Esophagus squamous epithelium (tissue), 5 donors: Measurements from ENCODE around the gene SLC29A2. TPM values are rescaled to one million over a fixed set of nuclear protein-coding genes. Genes with fewer than 3 reads are reported as not detected.
A peak's percentile ranks its signal among the peaks of the same experiment; 100 is the strongest.

Experiments
- DNase-seq: peaks from one replicate; lab custom pipeline; 2025; lab: John Stamatoyannopoulos, UW
- H3K27ac ChIP-seq, 4 donors: fragments of 200-600 bp; sonication (generic); one replicate each; pipeline ENCODE4 v1.5.1; 2016 to 2019; ENCODE audit warnings: mild to moderate bottlenecking in 1 of 4
- H3K27me3 ChIP-seq, 4 donors: fragments of 200-600 bp; sonication (generic); 1 replicate in 3 of 4; 2 replicates in 1 of 4; pipeline versions ENCODE4 v1.5.1 to v1.6.0; 2017 to 2021; ENCODE audit warnings: antibody characterized with exemption in 1 of 4
- H3K36me3 ChIP-seq, 3 donors: fragments of 200-600 bp; sonication (generic); one replicate each; pipeline ENCODE4 v1.5.1; 2016 to 2019
- H3K4me1 ChIP-seq, 3 donors: fragments of 200-600 bp; sonication (generic); one replicate each; pipeline ENCODE4 v1.5.1; 2017 to 2019
- H3K4me3 ChIP-seq, 4 donors: fragments of 200-600 bp; sonication (generic); 1 replicate in 3 of 4; 2 replicates in 1 of 4; pipeline ENCODE4 v1.5.1; 2016 to 2019; ENCODE audit warnings: mild to moderate bottlenecking in 2 of 4, moderate library complexity in 1 of 4
- H3K9me3 ChIP-seq, 3 donors: fragments of 200-600 bp; sonication (generic); one replicate each; pipeline ENCODE4 v1.5.1; 2016 to 2019
- POLR2A ChIP-seq, 4 donors: fragments of 450-650 bp; IDR thresholded peaks; one replicate each; pipeline ENCODE4 v1.6.1; 2017; ENCODE audit warnings: antibody characterized with exemption in 4 of 4, mild to moderate bottlenecking in 4 of 4, moderate library complexity in 3 of 4
- WGBS, 2 donors: methylation state at CpG; one replicate each; pipeline ENCODE4 v1.1.5; 2018; 5-methylcytosine and 5-hydroxymethylcytosine counted together
- intact Hi-C: fragments of 100-400 bp; cut with DNase I; formaldehyde crosslinking; loops from one replicate; pipeline ENCODE4 v1.15.0; 2022
- total RNA-seq, 4 donors: library from RNA; depleted of rRNA; stranded (reverse); fragments of >200 nt; gene quantifications; one replicate each; pipeline ENCODE4 v1.1.0, GENCODE V29; 2016
- TF ChIP-seq, protein P1 (sequence below), 6 experiments: fragments of 450-650 bp in 4 of 6; fragments of 200-600 bp in 2 of 6; sonication (generic) in 2 of 6; IDR thresholded peaks; one replicate each; pipeline ENCODE4 v1.5.1; 2016 to 2019; ENCODE audit warnings: antibody characterized with exemption in 6 of 6, mild to moderate bottlenecking in 4 of 6, moderate library complexity in 4 of 6
- donor health status: DM: yes; HTN: yes; CAD: no.

The SLC29A2 gene
- total RNA-seq, 4 donors from 2014 or later: 2.9 to 5.5 (median 4.8) TPM

GRCh38 chr11:66328031-66328301 lies 43.6 kb downstream of the SLC29A2 start:
- H3K9me3 ChIP-seq: no peaks in the 10 kb centered on the region
- 0 to 20% methylated on average over 1 to 3 of the region's 3 CpGs for WGBS, 2 donors
- H3K27ac ChIP-seq: peak overlapping the region in 3 of 4 donors; percentile 17 to 88 (median 29)
- H3K27me3 ChIP-seq: no peaks in the 10 kb centered on the region
- no peak for TF ChIP-seq POLR2A (IDR thresholded peaks at IDR 0.05)
- TF ChIP-seq, protein P1, sequence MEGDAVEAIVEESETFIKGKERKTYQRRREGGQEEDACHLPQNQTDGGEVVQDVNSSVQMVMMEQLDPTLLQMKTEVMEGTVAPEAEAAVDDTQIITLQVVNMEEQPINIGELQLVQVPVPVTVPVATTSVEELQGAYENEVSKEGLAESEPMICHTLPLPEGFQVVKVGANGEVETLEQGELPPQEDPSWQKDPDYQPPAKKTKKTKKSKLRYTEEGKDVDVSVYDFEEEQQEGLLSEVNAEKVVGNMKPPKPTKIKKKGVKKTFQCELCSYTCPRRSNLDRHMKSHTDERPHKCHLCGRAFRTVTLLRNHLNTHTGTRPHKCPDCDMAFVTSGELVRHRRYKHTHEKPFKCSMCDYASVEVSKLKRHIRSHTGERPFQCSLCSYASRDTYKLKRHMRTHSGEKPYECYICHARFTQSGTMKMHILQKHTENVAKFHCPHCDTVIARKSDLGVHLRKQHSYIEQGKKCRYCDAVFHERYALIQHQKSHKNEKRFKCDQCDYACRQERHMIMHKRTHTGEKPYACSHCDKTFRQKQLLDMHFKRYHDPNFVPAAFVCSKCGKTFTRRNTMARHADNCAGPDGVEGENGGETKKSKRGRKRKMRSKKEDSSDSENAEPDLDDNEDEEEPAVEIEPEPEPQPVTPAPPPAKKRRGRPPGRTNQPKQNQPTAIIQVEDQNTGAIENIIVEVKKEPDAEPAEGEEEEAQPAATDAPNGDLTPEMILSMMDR (IDR thresholded peaks at IDR 0.05): no peak
- intact Hi-C loops: no loop called here
- H3K4me3 ChIP-seq: no peak overlapping the region
- no peak for DNase-seq
- H3K36me3 ChIP-seq: peaks cover 5 to 22% (median 11%) of the 10 kb centered on the region in 3 donors
- H3K4me1 ChIP-seq: peaks cover 24 to 49% (median 29%) of the 10 kb centered on the region in 3 donors

GRCh38 chr11:66327171-66328030 lies 44.2 kb downstream of the SLC29A2 start:
- TF ChIP-seq POLR2A (IDR thresholded peaks at IDR 0.05): no peak
- TF ChIP-seq, protein P1 (IDR thresholded peaks at IDR 0.05): no peak
- 42 to 47% methylated on average over 2 to 3 of the region's 10 CpGs for WGBS, 2 donors
- Histone ChIP-seq H3K27me3 (no peaks in the 10 kb centered on the region), H3K36me3 (peaks cover 1 to 17% (median 5%) of the 10 kb centered on the region in 3 donors), H3K4me1 (peaks cover 24 to 49% (median 29%) of the 10 kb centered on the region in 3 donors), H3K4me3 (no peak overlapping the region), H3K9me3 (no peaks in the 10 kb centered on the region), H3K27ac (peak overlapping the region; percentile 49 to 88 (median 72))
- intact Hi-C loops: no loop called here
- DNase-seq: no peak

DNA sequence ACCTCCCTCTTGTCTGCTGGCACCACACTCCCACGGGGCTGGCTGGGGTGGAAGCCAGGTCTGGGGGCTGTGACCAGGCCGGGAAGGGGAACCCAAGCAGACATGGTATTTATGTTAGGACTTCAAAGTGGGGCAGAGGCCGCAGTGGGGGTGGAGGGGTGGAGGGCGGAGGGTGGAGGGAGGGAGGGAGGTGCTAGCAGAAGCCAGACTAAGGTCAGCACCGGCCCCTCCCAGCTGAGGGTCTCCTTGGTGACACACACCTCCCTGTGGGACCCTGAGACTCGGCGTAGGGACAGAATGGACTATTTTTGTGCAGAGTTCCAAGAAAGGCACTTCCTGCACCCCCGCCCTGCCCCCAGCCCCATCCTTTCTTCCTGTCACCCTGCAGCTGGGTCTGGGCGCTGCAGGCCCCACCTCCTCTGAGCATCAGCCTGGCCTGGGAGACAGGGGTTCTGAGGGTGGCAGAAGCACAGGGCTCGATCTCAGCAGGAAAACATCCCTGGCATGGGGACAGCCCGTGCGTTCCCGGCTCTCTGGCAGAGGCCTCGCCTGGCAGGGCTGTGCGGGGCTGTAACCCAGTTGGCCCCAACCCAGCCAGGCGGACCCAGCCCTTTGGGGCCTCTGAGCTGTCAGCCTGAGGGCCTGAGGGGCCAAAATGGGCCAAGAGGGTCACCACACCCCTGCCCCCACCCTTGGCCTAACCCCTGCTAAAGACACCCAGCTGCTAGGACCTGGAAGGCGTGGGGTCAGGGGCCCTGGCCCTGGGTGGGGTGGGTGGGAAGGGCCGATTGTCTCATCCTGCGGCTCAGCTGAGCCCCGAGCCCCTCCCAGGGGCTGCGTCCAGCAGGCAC lies 45.1 kb downstream of the SLC29A2 start:
- WGBS, 2 donors: 38 to 40% methylated on average over 1 to 12 of the region's 21 CpGs
- intact Hi-C loops: no loop called here
- Histone ChIP-seq H3K27ac (peak overlapping the region; percentile 49 to 88 (median 72)), H3K4me3 (no peak overlapping the region), H3K9me3 (no peaks in the 10 kb centered on the region), H3K27me3 (no peaks in the 10 kb centered on the region), H3K4me1 (peaks cover 24 to 54% (median 29%) of the 10 kb centered on the region in 3 donors), H3K36me3 (peaks cover 0 to 8% (median 0%) of the 10 kb centered on the region in 3 donors)
- no peak for DNase-seq
- TF ChIP-seq POLR2A (IDR thresholded peaks at IDR 0.05): no peak
- TF ChIP-seq, protein P1 (IDR thresholded peaks at IDR 0.05): no peak

- WGBS, 2 donors: 72% methylated on average over 6 of the region's 8 CpGs; no CpG with 5 or more reads in 1 of the 2 donors
Measured at GRCh38 chr11:66325263-66325671, 46.3 kb downstream of the SLC29A2 start.

More at GRCh38 chr11:66325263-66325671, 46.3 kb downstream of the SLC29A2 start:
- H3K9me3 ChIP-seq: no peaks in the 10 kb centered on the region
- H3K27me3 ChIP-seq: no peaks in the 10 kb centered on the region
- TF ChIP-seq, protein P1 (IDR thresholded peaks at IDR 0.05): no peak
- no peak for TF ChIP-seq POLR2A (IDR thresholded peaks at IDR 0.05)
- H3K36me3 ChIP-seq: no peaks in the 10 kb centered on the region
- H3K27ac ChIP-seq: peak overlapping the region in 3 of 4 donors; percentile 49 to 88 (median 82)
- intact Hi-C loops: no loop called here
- H3K4me3 ChIP-seq: no peak overlapping the region
- H3K4me1 ChIP-seq: peaks cover 24 to 55% (median 29%) of the 10 kb centered on the region in 3 donors
- no peak for DNase-seq
